ENCODE results near the gene AK5.

Gene AK5

GRCh38 chr1:77370583-77371306, 88.9 kb downstream of the AK5 start:
- H3K27me3 ChIP-seq (ENCODE audit: control insufficient read depth, insufficient read depth, low read length) = no peaks in the 10 kb centered on the region
- H3K4me3 ChIP-seq (ENCODE audit: low read length) = no peak overlapping the region
- H3K27ac ChIP-seq (ENCODE audit: low read depth, low read length) = no peak overlapping the region
- no peaks in the 10 kb centered on the region for H3K4me1 ChIP-seq (ENCODE audit: control insufficient read depth, insufficient read depth, low read length)
- H3K9ac ChIP-seq (ENCODE audit: low read length) = no peak overlapping the region
- no peaks in the 10 kb centered on the region for H3K36me3 ChIP-seq (ENCODE audit: control insufficient read depth, insufficient read depth, low read length)

GRCh38 chr1:77371396-77371795, 89.6 kb downstream of the AK5 start:
- Histone ChIP-seq H3K27ac (ENCODE audit: low read depth, low read length) (no peak overlapping the region), H3K9ac (ENCODE audit: low read length) (no peak overlapping the region), H3K36me3 (ENCODE audit: control insufficient read depth, insufficient read depth, low read length) (no peaks in the 10 kb centered on the region), H3K27me3 (ENCODE audit: control insufficient read depth, insufficient read depth, low read length) (no peaks in the 10 kb centered on the region), H3K4me3 (ENCODE audit: low read length) (no peak overlapping the region), H3K4me1 (ENCODE audit: control insufficient read depth, insufficient read depth, low read length) (no peaks in the 10 kb centered on the region)

- H3K27ac ChIP-seq (ENCODE audit: low read depth, low read length) = no peak overlapping the region
- H3K27me3 ChIP-seq (ENCODE audit: control insufficient read depth, insufficient read depth, low read length) = no peaks in the 10 kb centered on the region
- no peak overlapping the region for H3K9ac ChIP-seq (ENCODE audit: low read length)
- no peaks in the 10 kb centered on the region for H3K4me1 ChIP-seq (ENCODE audit: control insufficient read depth, insufficient read depth, low read length)
- no peak overlapping the region for H3K4me3 ChIP-seq (ENCODE audit: low read length)
- H3K36me3 ChIP-seq (ENCODE audit: control insufficient read depth, insufficient read depth, low read length) = no peaks in the 10 kb centered on the region
Measured at GRCh38 chr1:77373702-77374101, 91.9 kb downstream of the AK5 start.

- Histone ChIP-seq H3K9ac (ENCODE audit: low read length) (no peak overlapping the region), H3K4me3 (ENCODE audit: low read length) (no peak overlapping the region), H3K27me3 (ENCODE audit: control insufficient read depth, insufficient read depth, low read length) (no peaks in the 10 kb centered on the region), H3K27ac (ENCODE audit: low read depth, low read length) (no peak overlapping the region), H3K4me1 (ENCODE audit: control insufficient read depth, insufficient read depth, low read length) (no peaks in the 10 kb centered on the region), H3K36me3 (ENCODE audit: control insufficient read depth, insufficient read depth, low read length) (no peaks in the 10 kb centered on the region)
Measured at GRCh38 chr1:77375541-77375940, 93.7 kb downstream of the AK5 start.

- no peak overlapping the region for H3K4me3 ChIP-seq (ENCODE audit: low read length)
- H3K4me1 ChIP-seq (ENCODE audit: control insufficient read depth, insufficient read depth, low read length) = no peaks in the 10 kb centered on the region
- no peak overlapping the region for H3K27ac ChIP-seq (ENCODE audit: low read depth, low read length)
Measured at GRCh38 chr1:77375990-77376389, 94.2 kb downstream of the AK5 start.

GRCh38 chr1:77378723-77379535, 97.1 kb downstream of the AK5 start:
- H3K9ac ChIP-seq (ENCODE audit: low read length) = no peak overlapping the region
- H3K27ac ChIP-seq (ENCODE audit: low read depth, low read length) = no peak overlapping the region
- no peaks in the 10 kb centered on the region for H3K4me1 ChIP-seq (ENCODE audit: control insufficient read depth, insufficient read depth, low read length)
- no peak overlapping the region for H3K4me3 ChIP-seq (ENCODE audit: low read length)
- no peaks in the 10 kb centered on the region for H3K36me3 ChIP-seq (ENCODE audit: control insufficient read depth, insufficient read depth, low read length)
- H3K27me3 ChIP-seq (ENCODE audit: control insufficient read depth, insufficient read depth, low read length) = no peaks in the 10 kb centered on the region

More at GRCh38 chr1:77375990-77376389, 94.2 kb downstream of the AK5 start:
- Histone ChIP-seq H3K27me3 (ENCODE audit: control insufficient read depth, insufficient read depth, low read length) (no peaks in the 10 kb centered on the region), H3K36me3 (ENCODE audit: control insufficient read depth, insufficient read depth, low read length) (no peaks in the 10 kb centered on the region), H3K9ac (ENCODE audit: low read length) (no peak overlapping the region)

GRCh38 chr1:77382366-77382765, 100.5 kb downstream of the AK5 start:
- Histone ChIP-seq H3K36me3 (ENCODE audit: control insufficient read depth, insufficient read depth, low read length) (no peaks in the 10 kb centered on the region), H3K9ac (ENCODE audit: low read length) (no peak overlapping the region), H3K27me3 (ENCODE audit: control insufficient read depth, insufficient read depth, low read length) (no peaks in the 10 kb centered on the region), H3K4me1 (ENCODE audit: control insufficient read depth, insufficient read depth, low read length) (no peaks in the 10 kb centered on the region), H3K27ac (ENCODE audit: low read depth, low read length) (no peak overlapping the region), H3K4me3 (ENCODE audit: low read length) (no peak overlapping the region)

- H3K4me1 ChIP-seq (ENCODE audit: control insufficient read depth, insufficient read depth, low read length) = no peaks in the 10 kb centered on the region
- H3K27me3 ChIP-seq (ENCODE audit: control insufficient read depth, insufficient read depth, low read length) = no peaks in the 10 kb centered on the region
- no peak overlapping the region for H3K27ac ChIP-seq (ENCODE audit: low read depth, low read length)
- no peak overlapping the region for H3K4me3 ChIP-seq (ENCODE audit: low read length)
- H3K36me3 ChIP-seq (ENCODE audit: control insufficient read depth, insufficient read depth, low read length) = no peaks in the 10 kb centered on the region
- H3K9ac ChIP-seq (ENCODE audit: low read length) = no peak overlapping the region
Measured at GRCh38 chr1:77383236-77383635, 101.4 kb downstream of the AK5 start.

GRCh38 chr1:77385551-77385950, 103.7 kb downstream of the AK5 start:
- no peaks in the 10 kb centered on the region for H3K36me3 ChIP-seq (ENCODE audit: control insufficient read depth, insufficient read depth, low read length)
- no peaks in the 10 kb centered on the region for H3K4me1 ChIP-seq (ENCODE audit: control insufficient read depth, insufficient read depth, low read length)
- H3K9ac ChIP-seq (ENCODE audit: low read length) = no peak overlapping the region
- H3K27me3 ChIP-seq (ENCODE audit: control insufficient read depth, insufficient read depth, low read length) = no peaks in the 10 kb centered on the region
- H3K27ac ChIP-seq (ENCODE audit: low read depth, low read length) = no peak overlapping the region
- H3K4me3 ChIP-seq (ENCODE audit: low read length) = no peak overlapping the region

- Histone ChIP-seq H3K4me3 (ENCODE audit: low read length) (no peak overlapping the region), H3K36me3 (ENCODE audit: control insufficient read depth, insufficient read depth, low read length) (no peaks in the 10 kb centered on the region), H3K9ac (ENCODE audit: low read length) (no peak overlapping the region), H3K27me3 (ENCODE audit: control insufficient read depth, insufficient read depth, low read length) (no peaks in the 10 kb centered on the region), H3K4me1 (ENCODE audit: control insufficient read depth, insufficient read depth, low read length) (no peaks in the 10 kb centered on the region), H3K27ac (ENCODE audit: low read depth, low read length) (no peak overlapping the region)
Measured at GRCh38 chr1:77386276-77386675, 104.5 kb downstream of the AK5 start.

GRCh38 chr1:77387553-77387952, 105.7 kb downstream of the AK5 start:
- Histone ChIP-seq H3K4me1 (ENCODE audit: control insufficient read depth, insufficient read depth, low read length) (no peaks in the 10 kb centered on the region), H3K27ac (ENCODE audit: low read depth, low read length) (no peak overlapping the region), H3K27me3 (ENCODE audit: control insufficient read depth, insufficient read depth, low read length) (no peaks in the 10 kb centered on the region), H3K36me3 (ENCODE audit: control insufficient read depth, insufficient read depth, low read length) (no peaks in the 10 kb centered on the region), H3K4me3 (ENCODE audit: low read length) (no peak overlapping the region), H3K9ac (ENCODE audit: low read length) (no peak overlapping the region)

GRCh38 chr1:77388661-77389060, 106.8 kb downstream of the AK5 start:
- no peak overlapping the region for H3K4me3 ChIP-seq (ENCODE audit: low read length)
- no peaks in the 10 kb centered on the region for H3K36me3 ChIP-seq (ENCODE audit: control insufficient read depth, insufficient read depth, low read length)
- no peak overlapping the region for H3K9ac ChIP-seq (ENCODE audit: low read length)
- H3K4me1 ChIP-seq (ENCODE audit: control insufficient read depth, insufficient read depth, low read length) = no peaks in the 10 kb centered on the region
- no peaks in the 10 kb centered on the region for H3K27me3 ChIP-seq (ENCODE audit: control insufficient read depth, insufficient read depth, low read length)
- no peak overlapping the region for H3K27ac ChIP-seq (ENCODE audit: low read depth, low read length)

- Histone ChIP-seq H3K27me3 (ENCODE audit: control insufficient read depth, insufficient read depth, low read length) (no peaks in the 10 kb centered on the region), H3K36me3 (ENCODE audit: control insufficient read depth, insufficient read depth, low read length) (no peaks in the 10 kb centered on the region), H3K9ac (ENCODE audit: low read length) (no peak overlapping the region), H3K4me1 (ENCODE audit: control insufficient read depth, insufficient read depth, low read length) (no peaks in the 10 kb centered on the region), H3K4me3 (ENCODE audit: low read length) (no peak overlapping the region), H3K27ac (ENCODE audit: low read depth, low read length) (no peak overlapping the region)
Measured at GRCh38 chr1:77392486-77392885, 110.7 kb downstream of the AK5 start.
